CD14-positive monocyte (primary cell): ENCODE measurements around the gene RING1. TPM values are rescaled to one million over a fixed set of nuclear protein-coding genes. Genes with fewer than 3 reads are reported as not detected.

Source experiments
- DNase-seq, 3 donors: peaks; one replicate each; pipeline ENCODE4 v3.0.0-alpha.2; 2011 to 2022
- H2AFZ ChIP-seq: 2 replicates; pipeline ENCODE4 v1.6.0; 2012; ENCODE audit warnings: mild to moderate bottlenecking, low read depth, low read length, inconsistent platforms; ENCODE audit not compliant: insufficient read depth, poor library complexity, severe bottlenecking
- H3K27ac ChIP-seq, 2 donors: 1 replicate in 1 of 2; 2 replicates in 1 of 2; pipeline ENCODE4 v1.5.1; 2012 to 2013; ENCODE audit warnings: low read length in 2 of 2, control low read depth in 1 of 2, inconsistent platforms in 1 of 2, low read depth in 1 of 2, mild to moderate bottlenecking in 1 of 2
- H3K27me3 ChIP-seq, 2 donors: one replicate each; pipeline versions ENCODE4 v1.6.0 to v1.6.1; 2011 to 2013; ENCODE audit warnings: low read length in 2 of 2; ENCODE audit not compliant: control insufficient read depth in 2 of 2, insufficient read depth in 2 of 2
- H3K36me3 ChIP-seq, 2 donors: replicated peaks in 1 of 2; 1 replicate in 1 of 2; 2 replicates in 1 of 2; pipeline versions ENCODE4 v1.5.1 to v1.6.1; 2012 to 2013; ENCODE audit warnings: low read length in 2 of 2, control low read depth in 1 of 2, inconsistent platforms in 1 of 2, mild to moderate bottlenecking in 1 of 2; ENCODE audit not compliant: insufficient read depth in 2 of 2, control insufficient read depth in 1 of 2
- H3K4me1 ChIP-seq, 2 donors: 1 replicate in 1 of 2; 2 replicates in 1 of 2; pipeline versions ENCODE4 v1.5.1 to v1.6.1; 2012 to 2013; ENCODE audit warnings: low read length in 2 of 2, control low read depth in 1 of 2, inconsistent platforms in 1 of 2, mild to moderate bottlenecking in 1 of 2, moderate library complexity in 1 of 2; ENCODE audit not compliant: insufficient read depth in 2 of 2, control insufficient read depth in 1 of 2
- H3K4me2 ChIP-seq: replicated peaks from 2 replicates; pipeline ENCODE3; 2012; ENCODE audit warnings: low read length, moderate library complexity, mild to moderate bottlenecking; ENCODE audit not compliant: poor library complexity, severe bottlenecking; ENCODE audit errors: extremely low read depth
- H3K4me3 ChIP-seq, 3 experiments: fragments of 200-600 bp in 1 of 3; sonication (generic) in 1 of 3; replicated peaks in 1 of 3; 1 replicate in 2 of 3; 2 replicates in 1 of 3; pipeline ENCODE4 v1.5.1; 2011 to 2013; ENCODE audit warnings: low read length in 3 of 3, mild to moderate bottlenecking in 3 of 3, control low read depth in 2 of 3, low read depth in 2 of 3, inconsistent platforms in 1 of 3, moderate library complexity in 1 of 3
- H3K79me2 ChIP-seq: 2 replicates; pipeline ENCODE4 v1.6.0; 2012; ENCODE audit warnings: mild to moderate bottlenecking, control low read depth, inconsistent platforms, low read length, moderate library complexity; ENCODE audit not compliant: insufficient read depth
- H3K9ac ChIP-seq: 2 replicates; pipeline ENCODE4 v1.6.0; 2017; ENCODE audit warnings: low read length, mild to moderate bottlenecking; ENCODE audit not compliant: insufficient read depth, poor library complexity, severe bottlenecking
- H3K9me3 ChIP-seq, 2 donors: replicated peaks in 1 of 2; 1 replicate in 1 of 2; 2 replicates in 1 of 2; pipeline versions ENCODE4 v1.5.1 to v1.6.1; 2012 to 2013; ENCODE audit warnings: low read length in 2 of 2, control low read depth in 1 of 2; ENCODE audit not compliant: control insufficient read depth in 1 of 2, insufficient read depth in 1 of 2
- H4K20me1 ChIP-seq: 2 replicates; pipeline ENCODE4 v1.6.0; 2012; ENCODE audit warnings: mild to moderate bottlenecking, low read length, control low read depth, moderate library complexity; ENCODE audit not compliant: insufficient read depth
- H3K27ac Mint-ChIP-seq, 7 donors: one replicate each; pipeline ENCODE4 v1.8.0; 2020; ENCODE audit warnings: mild to moderate bottlenecking in 7 of 7, mixed read lengths in 7 of 7, moderate library complexity in 6 of 7, inconsistent platforms in 2 of 7
- H3K27me3 Mint-ChIP-seq, 3 donors: one replicate each; pipeline ENCODE4 v1.8.0; 2021 to 2022; ENCODE audit warnings: low read depth in 3 of 3, mild to moderate bottlenecking in 3 of 3, mixed read lengths in 3 of 3, moderate library complexity in 3 of 3, inconsistent platforms in 1 of 3
- H3K36me3 Mint-ChIP-seq, 2 donors: one replicate each; pipeline ENCODE4 v1.8.0; 2020; ENCODE audit warnings: mixed read lengths in 2 of 2, inconsistent platforms in 1 of 2, mild to moderate bottlenecking in 1 of 2
- H3K4me1 Mint-ChIP-seq: one replicate; pipeline ENCODE4 v1.8.0; 2020; ENCODE audit warnings: mild to moderate bottlenecking, mixed read lengths
- H3K4me3 Mint-ChIP-seq, 2 donors: one replicate each; pipeline ENCODE4 v1.8.0; 2020; ENCODE audit warnings: mild to moderate bottlenecking in 2 of 2, mixed read lengths in 2 of 2, moderate library complexity in 1 of 2
- H3K9me3 Mint-ChIP-seq, 7 donors: one replicate each; pipeline ENCODE4 v1.8.0; 2020 to 2022; ENCODE audit warnings: mixed read lengths in 7 of 7, mild to moderate bottlenecking in 6 of 7, moderate library complexity in 6 of 7, inconsistent platforms in 2 of 7
- CTCF ChIP-seq: fragments of 200-600 bp; IDR thresholded peaks from one replicate; pipeline ENCODE4 v1.8.0; 2022; ENCODE audit warnings: antibody characterized with exemption, mild to moderate bottlenecking
- WGBS: methylation state at CpG from one replicate; pipeline ENCODE4 v1.1.5; 2013; ENCODE audit warnings: missing lambda C conversion rate; ENCODE audit not compliant: insufficient coverage; 5-methylcytosine and 5-hydroxymethylcytosine counted together
- intact Hi-C, 2 donors: fragments of 100-400 bp; cut with micrococcal nuclease; formaldehyde crosslinking; loops; one replicate each; pipeline versions ENCODE4 v1.15.0 to v1.15.1; 2023
- polyA plus RNA-seq, 3 donors: library from polyadenylated mRNA; depleted of rRNA in 1 of 3; unstranded in 2 of 3; stranded (reverse) in 1 of 3; fragments of 300-500 nt in 2 of 3; fragments of >200 nt in 1 of 3; fragmentation: Illumina TruSeq in 2 of 3; gene quantifications; 1 replicate in 2 of 3; 2 replicates in 1 of 3; pipeline ENCODE4 v1.2.3, GENCODE V29; 2012 to 2021

The RING1 gene
- polyA plus RNA-seq, 3 donors = 4.6 to 27.9 (median 5.7) TPM

- Histone ChIP-seq H3K79me2 (no peaks in the 10 kb centered on the region), H3K9me3 (no peaks in the 10 kb centered on the region), H3K27ac (no peak overlapping the region), H3K9ac (no peak overlapping the region), H3K4me1 (peaks cover 10 to 12% of the 10 kb centered on the region in 2 donors), H3K4me3 (no peak overlapping the region), H3K4me2 (no peak overlapping the region), H4K20me1 (peaks cover 33% of the 10 kb centered on the region), H2AFZ (no peak overlapping the region), H3K27me3 (peaks cover 23 to 53% of the 10 kb centered on the region in 2 donors), H3K36me3 (peaks cover 27 to 31% of the 10 kb centered on the region in 2 donors)
- H3K9me3 Mint-ChIP-seq = peaks cover 0 to 13% (median 4%) of the 10 kb centered on the region in 7 donors
- peaks cover 29 to 32% of the 10 kb centered on the region in 2 donors for H3K36me3 Mint-ChIP-seq
- peaks cover 44 to 57% (median 47%) of the 10 kb centered on the region in 3 donors for H3K27me3 Mint-ChIP-seq
- no peak for DNase-seq
- H3K4me3 Mint-ChIP-seq = peak overlapping the region in 1 of 2 donors; percentile 79
- H3K27ac Mint-ChIP-seq = peak overlapping the region in 3 of 7 donors; percentile 7 to 45 (median 12)
- intact Hi-C loops = loop anchor here in 1 of 2 donors (10.0 kb wide), 1 partner anchor 53 kb away; no protein-coding TSS in a partner anchor
- H3K4me1 Mint-ChIP-seq = peaks cover 19% of the 10 kb centered on the region
- TF ChIP-seq CTCF = no peak
- 65% methylated on average over 8 of the region's 8 CpGs for WGBS
These were observed 16.8 kb upstream of the RING1 start for GRCh38 chr6:33191383-33192104.

- Histone ChIP-seq H4K20me1 (peaks cover 39% of the 10 kb centered on the region), H3K27ac (no peak within 1 kb of the TSS), H3K9ac (no peak within 1 kb of the TSS), H3K4me3 (peak within 1 kb of the TSS in 1 of 3 experiments; percentile 21), H2AFZ (no peak within 1 kb of the TSS), H3K27me3 (peaks cover 23 to 48% of the 10 kb centered on the region in 2 donors), H3K9me3 (no peaks in the 10 kb centered on the region), H3K36me3 (peaks cover 33 to 37% of the 10 kb centered on the region in 2 donors), H3K4me1 (peaks cover 10 to 12% of the 10 kb centered on the region in 2 donors), H3K4me2 (peak within 1 kb of the TSS; percentile 39), H3K79me2 (no peaks in the 10 kb centered on the region)
- H3K4me1 Mint-ChIP-seq = peaks cover 20% of the 10 kb centered on the region
- TF ChIP-seq CTCF = no peak
- WGBS = 7% methylated on average over 23 of the region's 35 CpGs
- H3K36me3 Mint-ChIP-seq = peaks cover 35 to 37% of the 10 kb centered on the region in 2 donors
- intact Hi-C loops = loop anchor here in 1 of 2 donors (10.0 kb wide), 1 partner anchor 53 kb away; no protein-coding TSS in a partner anchor
- H3K4me3 Mint-ChIP-seq = peak within 1 kb of the TSS; percentile 62 to 87
- H3K9me3 Mint-ChIP-seq = peaks cover 0 to 13% (median 3%) of the 10 kb centered on the region in 7 donors
- H3K27ac Mint-ChIP-seq = peak within 1 kb of the TSS in 2 of 7 donors; percentile 7 to 12
- peaks cover 43 to 54% (median 45%) of the 10 kb centered on the region in 3 donors for H3K27me3 Mint-ChIP-seq
- no peak for DNase-seq
These were observed 16.1 kb upstream of the RING1 start, which contains the start of gene COL11A2 for GRCh38 chr6:33192105-33192646. TSS of gene COL11A2 (minus strand) at chr6:33192467. CDS start at chr6:33192240, 227 bp downstream.
